Skeletal muscle satellite cell (primary cell): ENCODE data around the gene TXLNA.

ENCODE experiments used
- H3K27me3 ChIP-seq: 2 replicates; pipeline ENCODE4 v1.7.0; 2013; ENCODE audit warnings: low read length; ENCODE audit not compliant: control insufficient read depth, insufficient read depth
- H3K36me3 ChIP-seq: 2 replicates; pipeline ENCODE4 v1.7.0; 2013; ENCODE audit warnings: mild to moderate bottlenecking, control low read depth, low read length; ENCODE audit not compliant: insufficient read depth
- H3K4me1 ChIP-seq: 2 replicates; pipeline ENCODE4 v1.7.0; 2013; ENCODE audit warnings: low read length; ENCODE audit not compliant: control insufficient read depth, insufficient read depth
- H3K4me2 ChIP-seq: 2 replicates; pipeline ENCODE4 v1.7.0; 2013; ENCODE audit warnings: mild to moderate bottlenecking, low read length
- H3K4me3 ChIP-seq: 2 replicates; pipeline ENCODE4 v1.7.0; 2013; ENCODE audit warnings: low read length
- H3K9ac ChIP-seq: 2 replicates; pipeline ENCODE4 v1.7.0; 2013; ENCODE audit warnings: mild to moderate bottlenecking, low read depth, low read length, moderate library complexity
- H3K9me3 ChIP-seq: replicated peaks from 2 replicates; pipeline ENCODE4 v1.7.0; 2013; ENCODE audit warnings: mild to moderate bottlenecking, control low read depth, low read length

The TXLNA gene

GRCh38 chr1:32199717-32200072, 20.2 kb downstream of the TXLNA start:
- peak overlapping the region; percentile 97 for H3K4me2 ChIP-seq
- peaks cover 39% of the 10 kb centered on the region for H3K4me1 ChIP-seq
- peak overlapping the region; percentile 85 for H3K9ac ChIP-seq
- no peaks in the 10 kb centered on the region for H3K9me3 ChIP-seq
- H3K27me3 ChIP-seq = no peaks in the 10 kb centered on the region
- H3K36me3 ChIP-seq = peaks cover 43% of the 10 kb centered on the region
- H3K4me3 ChIP-seq = peak overlapping the region; percentile 80

GRCh38 chr1:32200226-32201010, 20.9 kb downstream of the TXLNA start, which contains the start of gene CCDC28B:
CCDC28B (plus strand) TSS chr1:32200595; CDS start chr1:32201936, 1,341 bp downstream.
- H3K27me3 ChIP-seq = no peaks in the 10 kb centered on the region
- peaks cover 39% of the 10 kb centered on the region for H3K4me1 ChIP-seq
- H3K4me3 ChIP-seq = peak within 1 kb of the TSS; percentile 80
- H3K36me3 ChIP-seq = peaks cover 36% of the 10 kb centered on the region
- H3K9ac ChIP-seq = peak within 1 kb of the TSS; percentile 85
- H3K4me2 ChIP-seq = peak within 1 kb of the TSS; percentile 97
- no peaks in the 10 kb centered on the region for H3K9me3 ChIP-seq

- peaks cover 28% of the 10 kb centered on the region for H3K36me3 ChIP-seq
- peaks cover 37% of the 10 kb centered on the region for H3K4me1 ChIP-seq
- peak overlapping the region; percentile 97 for H3K4me2 ChIP-seq
- H3K4me3 ChIP-seq = peak overlapping the region; percentile 80
- no peaks in the 10 kb centered on the region for H3K9me3 ChIP-seq
- H3K9ac ChIP-seq = peak overlapping the region; percentile 85
- H3K27me3 ChIP-seq = no peaks in the 10 kb centered on the region
Measured at GRCh38 chr1:32201011-32201855, 21.8 kb downstream of the TXLNA start.

- Histone ChIP-seq H3K4me3 (peak overlapping the region; percentile 78), H3K9ac (peak overlapping the region; percentile 84), H3K4me2 (peak overlapping the region; percentile 95), H3K27me3 (no peaks in the 10 kb centered on the region), H3K36me3 (no peaks in the 10 kb centered on the region), H3K4me1 (peaks cover 30% of the 10 kb centered on the region), H3K9me3 (no peaks in the 10 kb centered on the region)
Measured at GRCh38 chr1:32204943-32205361, 25.5 kb downstream of the TXLNA start.

- Histone ChIP-seq H3K4me3 (peak within 1 kb of the TSS; percentile 78), H3K4me2 (peak within 1 kb of the TSS; percentile 95), H3K36me3 (no peaks in the 10 kb centered on the region), H3K9me3 (no peaks in the 10 kb centered on the region), H3K27me3 (no peaks in the 10 kb centered on the region), H3K4me1 (peaks cover 22% of the 10 kb centered on the region), H3K9ac (peak within 1 kb of the TSS; percentile 84)
Measured at GRCh38 chr1:32205401-32206370, 26.2 kb downstream of the TXLNA start, which contains the start of gene IQCC. IQCC (plus strand) TSS chr1:32205671; CDS start chr1:32205682, 11 bp downstream.

- no peak overlapping the region for H3K4me3 ChIP-seq
- peaks cover 11% of the 10 kb centered on the region for H3K4me1 ChIP-seq
- no peaks in the 10 kb centered on the region for H3K9me3 ChIP-seq
- no peaks in the 10 kb centered on the region for H3K27me3 ChIP-seq
- H3K36me3 ChIP-seq = peaks cover 7% of the 10 kb centered on the region
- no peak overlapping the region for H3K9ac ChIP-seq
- H3K4me2 ChIP-seq = no peak overlapping the region
Measured at GRCh38 chr1:32208469-32208868, 29.0 kb downstream of the TXLNA start.

GRCh38 chr1:32208891-32209328, 29.4 kb downstream of the TXLNA start, which contains the start of gene DCDC2B:
DCDC2B (plus strand) TSS chr1:32209089; CDS start chr1:32209094, 5 bp downstream.
- no peaks in the 10 kb centered on the region for H3K27me3 ChIP-seq
- H3K4me3 ChIP-seq = no peak within 1 kb of the TSS
- H3K4me2 ChIP-seq = no peak within 1 kb of the TSS
- peaks cover 11% of the 10 kb centered on the region for H3K4me1 ChIP-seq
- no peak within 1 kb of the TSS for H3K9ac ChIP-seq
- no peaks in the 10 kb centered on the region for H3K9me3 ChIP-seq
- peaks cover 7% of the 10 kb centered on the region for H3K36me3 ChIP-seq

GRCh38 chr1:32215629-32216480, 36.4 kb downstream of the TXLNA start:
- H3K4me2 ChIP-seq = no peak overlapping the region
- no peaks in the 10 kb centered on the region for H3K27me3 ChIP-seq
- H3K4me3 ChIP-seq = no peak overlapping the region
- peaks cover 7% of the 10 kb centered on the region for H3K4me1 ChIP-seq
- H3K36me3 ChIP-seq = peaks cover 35% of the 10 kb centered on the region
- H3K9ac ChIP-seq = no peak overlapping the region
- H3K9me3 ChIP-seq = no peaks in the 10 kb centered on the region

- Histone ChIP-seq H3K36me3 (peaks cover 35% of the 10 kb centered on the region), H3K9me3 (no peaks in the 10 kb centered on the region), H3K9ac (no peak overlapping the region), H3K27me3 (no peaks in the 10 kb centered on the region), H3K4me1 (peaks cover 14% of the 10 kb centered on the region), H3K4me2 (no peak overlapping the region), H3K4me3 (no peak overlapping the region)
Measured at GRCh38 chr1:32216566-32216965, 37.1 kb downstream of the TXLNA start.

GRCh38 chr1:32219022-32219421, 39.5 kb downstream of the TXLNA start:
- no peak overlapping the region for H3K9ac ChIP-seq
- H3K4me3 ChIP-seq = no peak overlapping the region
- H3K9me3 ChIP-seq = no peaks in the 10 kb centered on the region
- H3K27me3 ChIP-seq = no peaks in the 10 kb centered on the region
- peaks cover 35% of the 10 kb centered on the region for H3K36me3 ChIP-seq
- no peak overlapping the region for H3K4me2 ChIP-seq
- H3K4me1 ChIP-seq = peaks cover 26% of the 10 kb centered on the region
